Astrocyte of the spinal cord (primary cell): ENCODE measurements around the gene FAM114A2.
"Not testable (repeated sequence)": the region's sequence is repeated elsewhere in the genome, so short reads cannot be mapped to it uniquely, and the experiment has no call there.

Experiments
- DNase-seq: peaks from one replicate; pipeline ENCODE4 v3.0.0; 2011; ENCODE audit warnings: low read depth, low spot score
- H3K4me3 ChIP-seq: 2 replicates; pipeline ENCODE4 v1.5.1; 2011; ENCODE audit warnings: low read depth, mild to moderate bottlenecking, low read length, moderate library complexity
- in situ Hi-C: cut with HindIII; loops from 2 replicates; pipeline ENCODE4 v1.10.0; 2017; ENCODE audit warnings: low sequenced_read_pairs
- TF ChIP-seq, protein P1 (sequence below): IDR thresholded peaks from 2 replicates; pipeline ENCODE4 v1.5.1; 2012; ENCODE audit warnings: low read depth, mild to moderate bottlenecking, low read length, inconsistent platforms

The FAM114A2 gene

DNA sequence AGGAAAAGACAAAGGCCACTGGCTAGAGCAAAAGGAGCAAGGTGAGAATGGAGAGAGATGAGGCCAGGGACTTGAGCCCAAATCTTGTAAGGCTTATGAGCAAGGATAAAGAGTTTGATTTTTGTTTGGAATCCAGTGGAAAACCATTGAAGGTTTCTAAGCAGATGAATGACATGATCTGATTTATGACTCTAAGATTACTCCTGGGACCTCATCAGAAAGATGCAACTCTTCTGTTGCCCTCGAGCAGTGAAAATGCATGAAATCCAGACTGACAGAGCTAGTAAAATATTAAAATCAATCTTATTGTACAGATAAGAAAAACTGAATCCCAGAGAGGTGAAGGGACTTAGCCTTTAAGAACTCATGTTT lies 734 bp upstream of the FAM114A2 start:
- peak overlapping the region; percentile 96 for H3K4me3 ChIP-seq
- in situ Hi-C loops = no loop called here
- DNase-seq = no peak
- TF ChIP-seq, protein P1, sequence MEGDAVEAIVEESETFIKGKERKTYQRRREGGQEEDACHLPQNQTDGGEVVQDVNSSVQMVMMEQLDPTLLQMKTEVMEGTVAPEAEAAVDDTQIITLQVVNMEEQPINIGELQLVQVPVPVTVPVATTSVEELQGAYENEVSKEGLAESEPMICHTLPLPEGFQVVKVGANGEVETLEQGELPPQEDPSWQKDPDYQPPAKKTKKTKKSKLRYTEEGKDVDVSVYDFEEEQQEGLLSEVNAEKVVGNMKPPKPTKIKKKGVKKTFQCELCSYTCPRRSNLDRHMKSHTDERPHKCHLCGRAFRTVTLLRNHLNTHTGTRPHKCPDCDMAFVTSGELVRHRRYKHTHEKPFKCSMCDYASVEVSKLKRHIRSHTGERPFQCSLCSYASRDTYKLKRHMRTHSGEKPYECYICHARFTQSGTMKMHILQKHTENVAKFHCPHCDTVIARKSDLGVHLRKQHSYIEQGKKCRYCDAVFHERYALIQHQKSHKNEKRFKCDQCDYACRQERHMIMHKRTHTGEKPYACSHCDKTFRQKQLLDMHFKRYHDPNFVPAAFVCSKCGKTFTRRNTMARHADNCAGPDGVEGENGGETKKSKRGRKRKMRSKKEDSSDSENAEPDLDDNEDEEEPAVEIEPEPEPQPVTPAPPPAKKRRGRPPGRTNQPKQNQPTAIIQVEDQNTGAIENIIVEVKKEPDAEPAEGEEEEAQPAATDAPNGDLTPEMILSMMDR = no peak

- peak; percentile 25 for DNase-seq
- in situ Hi-C loops = no loop called here
- peak overlapping the region; percentile 96 for H3K4me3 ChIP-seq
- TF ChIP-seq, protein P1 = no peak
These were observed 426 bp downstream of the FAM114A2 start for GRCh38 chr5:154038261-154038706.

DNA sequence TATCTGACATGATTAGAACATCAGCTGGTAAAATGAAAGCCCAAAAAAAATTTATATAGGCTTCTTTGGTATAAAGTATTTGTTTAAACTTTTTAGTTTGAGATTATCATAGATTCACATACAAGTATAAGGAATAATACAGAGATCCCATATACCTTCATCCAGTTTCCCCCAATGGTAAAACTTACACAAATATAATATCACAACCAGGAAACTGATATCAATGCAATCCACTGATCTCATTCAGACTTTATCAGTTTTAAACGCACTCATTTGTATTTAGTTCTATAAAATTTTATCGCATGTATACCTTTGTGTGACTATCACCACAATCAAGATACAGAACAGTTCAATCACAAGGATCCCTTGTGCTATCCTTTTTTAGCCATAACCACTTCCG lies 3.8 kb downstream of the FAM114A2 start:
- TF ChIP-seq, protein P1 = no peak
- no peak for DNase-seq
- in situ Hi-C loops = no loop called here
- H3K4me3 ChIP-seq = no peak overlapping the region

GRCh38 chr5:154031937-154032489 lies 6.7 kb downstream of the FAM114A2 start:
- H3K4me3 ChIP-seq = no peak overlapping the region
- no peak for DNase-seq
- in situ Hi-C loops = no loop called here
- TF ChIP-seq, protein P1 = no peak

- in situ Hi-C loops = no loop called here
- no peak for DNase-seq
- TF ChIP-seq, protein P1 = no peak
- H3K4me3 ChIP-seq = no peak overlapping the region
These were observed 12.8 kb downstream of the FAM114A2 start for GRCh38 chr5:154025951-154026350.

- DNase-seq, in situ Hi-C loops, H3K4me3 ChIP-seq: not testable (repeated sequence)
These were observed 19.8 kb downstream of the FAM114A2 start for GRCh38 chr5:154018919-154019318.

GRCh38 chr5:154015071-154015693 lies 23.5 kb downstream of the FAM114A2 start:
- DNase-seq = no peak
- no peak overlapping the region for H3K4me3 ChIP-seq
- in situ Hi-C loops = no loop called here
- TF ChIP-seq, protein P1 = no peak
